Activated naive CD8-positive, alpha-beta T cell treated with anti-CD3 and anti-CD28 coated beads, Interleukin-2, amount 50 U/mL, for 24 hours (primary cell): ENCODE results near the gene KLF17.
"Not testable (repeated sequence)": the region's sequence is repeated elsewhere in the genome, so short reads cannot be mapped to it uniquely, and the experiment has no call there.

ENCODE experiments used
- ATAC-seq: fragments of 150-1000 bp; cut with Tn5 transposase; one replicate; pipeline ENCODE4 v1.10.0; 2021
- DNase-seq: peaks from one replicate; pipeline ENCODE4 v3.0.0; 2021
- H3K27ac Mint-ChIP-seq: one replicate; pipeline ENCODE4 v1.8.0; 2021; ENCODE audit warnings: mild to moderate bottlenecking, mixed read lengths
- H3K27me3 Mint-ChIP-seq: one replicate; pipeline ENCODE4 v1.8.0; 2021; ENCODE audit warnings: mixed read lengths
- H3K36me3 Mint-ChIP-seq: one replicate; pipeline ENCODE4 v1.8.0; 2021; ENCODE audit warnings: low read depth, mixed read lengths
- H3K4me1 Mint-ChIP-seq: one replicate; pipeline ENCODE4 v1.8.0; 2021; ENCODE audit warnings: mixed read lengths
- H3K4me3 Mint-ChIP-seq: one replicate; pipeline ENCODE4 v1.8.0; 2021; ENCODE audit warnings: mild to moderate bottlenecking, moderate library complexity, mixed read lengths
- H3K9me3 Mint-ChIP-seq: one replicate; pipeline ENCODE4 v1.8.0; 2021; ENCODE audit warnings: mixed read lengths

KLF17 gene

GRCh38 chr1:44094047-44094446 is 24.6 kb upstream of the KLF17 start:
- no peak for DNase-seq
- peaks cover 16% of the 10 kb centered on the region for H3K27me3 Mint-ChIP-seq
- no peak overlapping the region for H3K4me3 Mint-ChIP-seq
- no peak for ATAC-seq
- H3K9me3 Mint-ChIP-seq = no peaks in the 10 kb centered on the region
- no peaks in the 10 kb centered on the region for H3K4me1 Mint-ChIP-seq
- H3K27ac Mint-ChIP-seq = no peak overlapping the region
- no peaks in the 10 kb centered on the region for H3K36me3 Mint-ChIP-seq

GRCh38 chr1:44100183-44100868 is 18.3 kb upstream of the KLF17 start:
- Mint-ChIP-seq H3K4me3 (no peak overlapping the region), H3K27ac (no peak overlapping the region), H3K4me1 (no peaks in the 10 kb centered on the region), H3K36me3 (no peaks in the 10 kb centered on the region), H3K9me3 (no peaks in the 10 kb centered on the region), H3K27me3 (peaks cover 7% of the 10 kb centered on the region)
- ATAC-seq (no peak), DNase-seq (no peak)

- no peak for DNase-seq
- Mint-ChIP-seq H3K27me3 (peaks cover 8% of the 10 kb centered on the region), H3K9me3 (no peaks in the 10 kb centered on the region), H3K4me1 (no peaks in the 10 kb centered on the region), H3K27ac (no peak overlapping the region), H3K4me3 (no peak overlapping the region), H3K36me3 (no peaks in the 10 kb centered on the region)
- no peak for ATAC-seq
Measured at GRCh38 chr1:44101328-44101727, 17.3 kb upstream of the KLF17 start.

- H3K27me3 Mint-ChIP-seq = peaks cover 23% of the 10 kb centered on the region
Measured at GRCh38 chr1:44103270-44104131, 15.1 kb upstream of the KLF17 start.

GRCh38 chr1:44105810-44106209 is 12.8 kb upstream of the KLF17 start:
- H3K27me3 Mint-ChIP-seq = peaks cover 22% of the 10 kb centered on the region
- H3K36me3 Mint-ChIP-seq = no peaks in the 10 kb centered on the region
- DNase-seq (no peak), ATAC-seq (no peak)
- H3K4me3 Mint-ChIP-seq = no peak overlapping the region
- no peaks in the 10 kb centered on the region for H3K9me3 Mint-ChIP-seq
- no peak overlapping the region for H3K27ac Mint-ChIP-seq
- H3K4me1 Mint-ChIP-seq = peaks cover 5% of the 10 kb centered on the region

More at GRCh38 chr1:44103270-44104131, 15.1 kb upstream of the KLF17 start:
- ATAC-seq (no peak), DNase-seq (no peak)
- Mint-ChIP-seq H3K4me1 (peaks cover 5% of the 10 kb centered on the region), H3K36me3 (no peaks in the 10 kb centered on the region), H3K27ac (no peak overlapping the region), H3K4me3 (no peak overlapping the region), H3K9me3 (no peaks in the 10 kb centered on the region)

GRCh38 chr1:44108241-44108640 is 10.4 kb upstream of the KLF17 start:
- H3K27me3 Mint-ChIP-seq = peaks cover 22% of the 10 kb centered on the region
- no peak overlapping the region for H3K4me3 Mint-ChIP-seq
- H3K9me3 Mint-ChIP-seq = no peaks in the 10 kb centered on the region
- peaks cover 5% of the 10 kb centered on the region for H3K4me1 Mint-ChIP-seq
- DNase-seq = no peak
- no peak overlapping the region for H3K27ac Mint-ChIP-seq
- ATAC-seq = no peak
- no peaks in the 10 kb centered on the region for H3K36me3 Mint-ChIP-seq

- no peak for ATAC-seq
- no peaks in the 10 kb centered on the region for H3K9me3 Mint-ChIP-seq
- no peaks in the 10 kb centered on the region for H3K36me3 Mint-ChIP-seq
- DNase-seq = no peak
- H3K4me1 Mint-ChIP-seq = peaks cover 5% of the 10 kb centered on the region
- no peak overlapping the region for H3K4me3 Mint-ChIP-seq
- no peak overlapping the region for H3K27ac Mint-ChIP-seq
- H3K27me3 Mint-ChIP-seq = peaks cover 22% of the 10 kb centered on the region
Measured at GRCh38 chr1:44108971-44109370, 9.7 kb upstream of the KLF17 start.

- no peaks in the 10 kb centered on the region for H3K9me3 Mint-ChIP-seq
- H3K4me3 Mint-ChIP-seq = no peak overlapping the region
Measured at GRCh38 chr1:44110916-44111315, 7.7 kb upstream of the KLF17 start.

GRCh38 chr1:44111861-44112260 is 6.8 kb upstream of the KLF17 start:
- Mint-ChIP-seq H3K36me3 (no peaks in the 10 kb centered on the region), H3K27ac (no peak overlapping the region), H3K4me1 (peaks cover 5% of the 10 kb centered on the region), H3K4me3 (no peak overlapping the region), H3K27me3 (peaks cover 9% of the 10 kb centered on the region), H3K9me3 (no peaks in the 10 kb centered on the region)
- ATAC-seq (no peak), DNase-seq (no peak)

More at GRCh38 chr1:44110916-44111315, 7.7 kb upstream of the KLF17 start:
- H3K27ac Mint-ChIP-seq = no peak overlapping the region
- no peak for ATAC-seq
- peaks cover 17% of the 10 kb centered on the region for H3K27me3 Mint-ChIP-seq
- H3K36me3 Mint-ChIP-seq = no peaks in the 10 kb centered on the region
- peaks cover 5% of the 10 kb centered on the region for H3K4me1 Mint-ChIP-seq
- no peak for DNase-seq

GRCh38 chr1:44112486-44112885 is 6.1 kb upstream of the KLF17 start:
- H3K4me1 Mint-ChIP-seq = peaks cover 5% of the 10 kb centered on the region
- H3K4me3 Mint-ChIP-seq = no peak overlapping the region
- no peak for DNase-seq
- ATAC-seq = no peak
- H3K27ac Mint-ChIP-seq = no peak overlapping the region
- peaks cover 9% of the 10 kb centered on the region for H3K27me3 Mint-ChIP-seq
- no peaks in the 10 kb centered on the region for H3K9me3 Mint-ChIP-seq
- H3K36me3 Mint-ChIP-seq = no peaks in the 10 kb centered on the region

- DNase-seq (no peak), ATAC-seq (no peak)
- Mint-ChIP-seq H3K27me3 (peaks cover 4% of the 10 kb centered on the region), H3K9me3 (no peaks in the 10 kb centered on the region), H3K27ac (no peak overlapping the region), H3K4me3 (no peak overlapping the region), H3K4me1 (peaks cover 3% of the 10 kb centered on the region), H3K36me3 (no peaks in the 10 kb centered on the region)
Measured at GRCh38 chr1:44113095-44113609, 5.5 kb upstream of the KLF17 start.

GRCh38 chr1:44114098-44114497 is 4.5 kb upstream of the KLF17 start:
- no peaks in the 10 kb centered on the region for H3K36me3 Mint-ChIP-seq
- H3K9me3 Mint-ChIP-seq = no peaks in the 10 kb centered on the region
- H3K4me1 Mint-ChIP-seq = no peaks in the 10 kb centered on the region
- no peak for DNase-seq
- no peak overlapping the region for H3K4me3 Mint-ChIP-seq
- no peak overlapping the region for H3K27ac Mint-ChIP-seq
- H3K27me3 Mint-ChIP-seq = no peaks in the 10 kb centered on the region
- no peak for ATAC-seq

- not testable (repeated sequence) for H3K4me3 Mint-ChIP-seq, H3K36me3 Mint-ChIP-seq, H3K9me3 Mint-ChIP-seq, H3K27ac Mint-ChIP-seq, H3K4me1 Mint-ChIP-seq, ATAC-seq, H3K27me3 Mint-ChIP-seq, DNase-seq
Measured at GRCh38 chr1:44117272-44117671, 1.3 kb upstream of the KLF17 start.

- no peak for ATAC-seq
- no peak overlapping the region for H3K4me3 Mint-ChIP-seq
- H3K27ac Mint-ChIP-seq = no peak overlapping the region
- no peaks in the 10 kb centered on the region for H3K4me1 Mint-ChIP-seq
- no peaks in the 10 kb centered on the region for H3K36me3 Mint-ChIP-seq
- H3K27me3 Mint-ChIP-seq = peaks cover 13% of the 10 kb centered on the region
- no peak for DNase-seq
- no peaks in the 10 kb centered on the region for H3K9me3 Mint-ChIP-seq
Measured at GRCh38 chr1:44119525-44119924, 904 bp downstream of the KLF17 start.

GRCh38 chr1:44120398-44120949 is 1.9 kb downstream of the KLF17 start:
- no peak overlapping the region for H3K4me3 Mint-ChIP-seq
- DNase-seq (no peak), ATAC-seq (no peak)
- no peak overlapping the region for H3K27ac Mint-ChIP-seq
- peaks cover 16% of the 10 kb centered on the region for H3K27me3 Mint-ChIP-seq
- no peaks in the 10 kb centered on the region for H3K9me3 Mint-ChIP-seq
- no peaks in the 10 kb centered on the region for H3K36me3 Mint-ChIP-seq
- H3K4me1 Mint-ChIP-seq = no peaks in the 10 kb centered on the region
